ENCODE data around the gene TUBB3.

Gene TUBB3

DNA sequence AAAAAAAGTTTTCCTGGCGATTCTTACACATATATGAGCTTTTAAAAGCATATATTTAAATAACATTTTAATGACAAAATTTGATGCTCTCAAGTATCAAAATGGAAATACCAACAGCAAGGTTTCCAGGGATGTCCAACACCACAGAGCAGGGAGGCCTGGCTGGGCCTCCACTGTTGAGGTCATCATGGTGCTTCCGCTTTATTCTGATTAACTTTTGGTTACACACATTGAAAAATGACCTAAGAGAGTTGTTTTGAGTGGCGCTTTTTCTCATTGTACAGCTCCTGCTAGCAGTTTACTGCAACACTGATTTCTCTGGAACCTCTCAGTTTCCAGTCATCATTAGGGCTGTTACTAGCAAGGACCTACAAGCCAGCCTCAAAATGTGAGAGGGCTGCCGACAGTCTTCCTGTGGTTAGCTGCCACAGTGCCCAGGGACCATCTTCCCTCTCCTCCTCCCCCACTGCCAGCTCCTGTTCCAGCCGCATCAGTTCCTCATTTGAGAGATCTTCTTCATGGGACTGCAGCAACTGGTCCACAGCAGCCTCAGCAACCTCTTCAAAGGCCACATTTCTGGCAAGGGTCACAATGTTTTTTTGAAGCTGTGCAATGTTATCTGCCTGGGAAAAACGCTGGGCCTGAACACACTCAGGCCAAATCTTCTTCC, 46.7 kb downstream of the TUBB3 start:
- DNase-seq = no peak

GRCh38 chr16:89971495-89972243, 48.5 kb downstream of the TUBB3 start:
- DNase-seq = no peak

- DNase-seq = peak; percentile 90
Observed at GRCh38 chr16:89972244-89973234, 49.4 kb downstream of the TUBB3 start.

- no peak for DNase-seq
Observed at GRCh38 chr16:89973235-89973634, 50.1 kb downstream of the TUBB3 start.

DNA sequence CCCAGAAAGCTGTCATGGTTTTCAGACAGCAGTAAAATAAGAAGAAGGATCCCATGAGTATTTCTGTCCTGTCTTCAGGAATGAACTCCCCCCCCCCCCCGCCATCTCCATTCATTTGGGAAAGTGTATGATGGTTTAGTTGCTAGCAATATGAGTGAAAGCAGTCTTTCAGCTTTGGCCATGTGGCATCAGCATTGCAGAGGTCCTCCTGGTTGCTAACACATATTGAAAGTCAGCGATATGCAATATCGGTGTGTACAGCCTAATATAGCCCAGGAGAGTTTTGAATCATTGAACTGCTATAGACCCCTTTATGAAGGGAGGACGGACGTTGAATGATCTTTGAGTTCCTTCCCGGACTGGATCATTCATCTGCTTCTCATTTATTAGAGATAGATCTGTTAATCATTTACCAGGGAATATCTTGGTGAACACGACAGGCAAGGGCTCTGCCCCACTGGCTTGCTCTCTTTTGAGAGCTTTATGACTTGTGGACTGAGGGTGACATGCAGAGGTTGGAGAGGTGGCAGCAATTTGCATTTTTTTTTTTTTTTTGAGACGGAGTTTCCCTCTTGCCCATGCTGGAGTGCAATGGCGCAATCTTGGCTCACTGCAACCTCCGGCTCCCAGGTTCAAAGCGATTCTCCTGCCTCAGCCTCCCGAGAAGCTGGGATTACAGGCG, 50.7 kb downstream of the TUBB3 start:
- no peak for DNase-seq

DNA sequence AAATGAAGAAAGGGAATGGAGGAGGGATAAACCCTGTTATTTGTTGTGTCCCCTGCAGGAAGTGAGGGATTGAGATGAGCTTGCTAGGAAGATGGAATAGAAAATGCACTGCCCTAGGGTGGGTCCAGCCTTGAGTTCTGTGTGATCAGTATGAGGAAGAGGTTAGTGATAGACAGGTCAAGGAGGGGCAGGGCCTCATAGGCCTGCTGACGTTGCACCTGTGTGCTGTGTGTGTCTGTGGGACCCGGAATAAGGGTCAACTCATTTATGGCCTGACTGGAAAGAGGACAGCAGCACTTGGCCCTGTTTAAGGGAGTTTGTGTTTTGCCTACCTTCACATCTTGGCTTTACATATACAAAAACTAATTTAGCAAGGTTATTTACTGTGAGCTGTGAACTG, 51.7 kb downstream of the TUBB3 start:
- no peak for DNase-seq

DNA sequence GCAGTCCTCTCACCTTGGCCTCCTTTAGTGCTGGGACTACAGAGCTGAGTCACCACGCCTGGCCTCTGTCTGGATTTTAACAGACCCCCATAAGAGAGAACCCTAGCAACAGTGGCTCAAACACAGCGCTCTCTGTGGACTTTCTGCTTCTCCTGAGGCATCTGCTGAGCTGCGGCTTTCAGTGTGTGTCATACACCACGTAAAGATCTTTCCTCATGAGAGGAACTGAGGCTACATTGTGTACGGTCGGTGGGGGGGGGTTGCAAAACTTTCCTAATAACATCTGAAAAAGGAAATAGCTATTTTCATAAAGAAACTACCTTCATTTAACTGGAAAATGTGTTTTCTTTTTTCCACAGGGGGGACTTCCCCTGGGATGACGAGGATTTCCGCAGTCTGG, 58.3 kb downstream of the TUBB3 start:
- no peak for DNase-seq

- DNase-seq = no peak
Observed at GRCh38 chr16:89982318-89982717, 59.2 kb downstream of the TUBB3 start.

DNA sequence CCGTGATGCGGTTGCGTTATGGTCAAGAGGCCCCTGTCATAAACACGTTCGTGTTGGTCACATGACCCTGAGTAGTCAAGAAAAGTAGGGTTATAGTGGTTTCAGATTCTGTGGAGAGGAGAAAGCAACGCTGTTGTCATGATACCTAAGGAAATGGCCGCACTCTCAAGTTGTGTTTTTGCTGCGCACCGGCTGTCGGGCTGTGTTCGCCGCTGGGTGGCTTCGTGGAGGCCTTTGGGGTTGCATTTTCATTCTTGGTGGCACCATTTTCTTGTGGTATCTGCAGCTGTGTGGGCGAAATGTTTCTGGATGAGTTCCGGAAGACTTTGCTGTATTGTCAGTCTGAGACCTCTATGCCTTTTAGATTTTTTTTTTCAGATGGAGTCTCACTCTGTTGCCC, 60.4 kb downstream of the TUBB3 start:
- no peak for DNase-seq

- no peak for DNase-seq
Observed at GRCh38 chr16:89984216-89984615, 61.1 kb downstream of the TUBB3 start.

DNA sequence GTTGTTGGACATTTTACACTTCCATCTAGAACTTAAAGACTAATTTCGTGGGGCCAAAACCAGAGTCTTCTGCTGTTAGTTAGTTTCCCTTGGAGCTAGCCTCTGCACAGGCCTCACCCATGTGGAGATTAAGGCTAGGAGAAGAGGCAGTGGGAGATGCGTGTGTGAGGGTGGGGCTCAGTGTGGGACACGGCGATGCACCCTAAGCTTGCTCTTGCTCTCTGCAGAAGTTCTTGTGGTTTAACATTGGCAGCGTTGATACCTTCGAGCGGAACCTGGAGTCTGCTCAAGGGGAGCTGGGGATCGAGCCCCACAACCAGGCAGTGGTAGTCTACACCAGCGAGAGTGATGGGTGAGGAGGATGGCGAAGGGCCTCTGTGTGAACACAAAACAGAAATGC, 62.1 kb downstream of the TUBB3 start:
- no peak for DNase-seq

All from activated CD8-positive, alpha-beta memory T cell treated with anti-CD3 and anti-CD28 coated beads, Interleukin-2, amount 50 U/mL, for 4 hours (primary cell).